PFSK-1 (cell line): ENCODE measurements around the gene SLC36A3.

Experiments
- POLR2AphosphoS5 ChIP-seq: IDR thresholded peaks from 2 replicates; pipeline ENCODE4 v1.6.1; 2012; ENCODE audit warnings: low read depth, mild to moderate bottlenecking, control low read depth, low read length, moderate library complexity
- REST ChIP-seq, 2 experiments: IDR thresholded peaks; 2 replicates each; pipeline versions ENCODE4 v1.6.1 to v1.8.0; 2011 to 2012; ENCODE audit warnings: low read depth in 2 of 2, low read length in 2 of 2, control low read depth in 1 of 2, inconsistent platforms in 1 of 2, mild to moderate bottlenecking in 1 of 2, moderate library complexity in 1 of 2; ENCODE audit not compliant: insufficient read depth in 1 of 2
- SIN3A ChIP-seq: IDR thresholded peaks from 2 replicates; pipeline ENCODE4 v1.6.1; 2012; ENCODE audit warnings: mild to moderate bottlenecking, low read length, moderate library complexity, borderline replicate concordance; ENCODE audit not compliant: insufficient read depth
- TAF1 ChIP-seq: IDR thresholded peaks from 2 replicates; pipeline ENCODE4 v1.6.1; 2012; ENCODE audit warnings: low read length, control low read depth, borderline replicate concordance; ENCODE audit not compliant: insufficient read depth

GRCh38 chr5:151254556-151254955 is 49.0 kb downstream of the SLC36A3 start:
- no peak for TF ChIP-seq POLR2AphosphoS5
- TF ChIP-seq SIN3A: no peak
- no peak for TF ChIP-seq REST (IDR thresholded peaks at IDR 0.05; ENCODE audit: insufficient read depth in 1 of 2, low read depth in 2 of 2, low read length in 2 of 2)
- TF ChIP-seq TAF1: no peak
